Measurements from ENCODE around the gene IFFO2. TPM values are rescaled to one million over a fixed set of nuclear protein-coding genes. Genes with fewer than 3 reads are reported as not detected.
A peak's percentile ranks its signal among the peaks of the same experiment; 100 is the strongest.

IFFO2 gene
- total and polyA plus RNA-seq, 8 donors = 13.9 to 38.4 (median 24.3) TPM

- no peaks in the 10 kb centered on the region for H3K27me3 ChIP-seq
- no peak for ATAC-seq
- TF ChIP-seq CTCF (IDR thresholded peaks at IDR 0.05) = no peak
- FAIRE-seq = no peak
- intact Hi-C loops (cut with DNase I) = no loop called here
- H3K27ac ChIP-seq = peak overlapping the region in 3 of 4 donors; percentile 55 to 81 (median 79)
- no peaks in the 10 kb centered on the region for H3K9me3 ChIP-seq
- no peak overlapping the region for H3K4me3 ChIP-seq
- 76% methylated on average over 13 of the region's 13 CpGs for WGBS, 2 donors
- H3K4me1 ChIP-seq = peaks cover 28 to 38% (median 33%) of the 10 kb centered on the region in 3 donors
- H3K36me3 ChIP-seq = peaks cover 0 to 2% (median 0%) of the 10 kb centered on the region in 3 donors
- no peak for DNase-seq
These were observed 16.0 kb downstream of the IFFO2 start for GRCh38 chr1:18940303-18941020.

- intact Hi-C loops (cut with DNase I) = no loop called here
- H3K4me3 ChIP-seq = no peak overlapping the region
- H3K9me3 ChIP-seq = no peaks in the 10 kb centered on the region
- FAIRE-seq = no peak
- peak in 1 of 6 donors; percentile 36 for DNase-seq
- no peak for ATAC-seq
- no peak for TF ChIP-seq CTCF (IDR thresholded peaks at IDR 0.05)
- H3K27ac ChIP-seq = peak overlapping the region in 1 of 4 donors; percentile 28
- H3K27me3 ChIP-seq = no peaks in the 10 kb centered on the region
- peaks cover 0 to 2% (median 0%) of the 10 kb centered on the region in 3 donors for H3K36me3 ChIP-seq
- WGBS, 2 donors = 66 to 77% methylated on average over 7 of the region's 7 CpGs
- peaks cover 20 to 31% (median 25%) of the 10 kb centered on the region in 3 donors for H3K4me1 ChIP-seq
These were observed 16.8 kb downstream of the IFFO2 start for GRCh38 chr1:18939398-18940302.

- WGBS, 2 donors = 33 to 51% methylated on average over 2 of the region's 2 CpGs
- FAIRE-seq (no peak), DNase-seq (no peak), ATAC-seq (peak in 1 of 4 donors; percentile 2)
- no peaks in the 10 kb centered on the region for H3K27me3 ChIP-seq
- peak overlapping the region in 2 of 4 donors; percentile 1 to 28 for H3K27ac ChIP-seq
- TF ChIP-seq CTCF (IDR thresholded peaks at IDR 0.05) = no peak
- no peak overlapping the region for H3K4me3 ChIP-seq
- H3K4me1 ChIP-seq = peaks cover 20 to 30% (median 25%) of the 10 kb centered on the region in 3 donors
- H3K9me3 ChIP-seq = no peaks in the 10 kb centered on the region
- intact Hi-C loops (cut with DNase I) = no loop called here
- peaks cover 0 to 2% (median 0%) of the 10 kb centered on the region in 3 donors for H3K36me3 ChIP-seq
These were observed 17.8 kb downstream of the IFFO2 start for GRCh38 chr1:18938707-18939070.

GRCh38 chr1:18938008-18938706 is 18.3 kb downstream of the IFFO2 start:
- Histone ChIP-seq H3K4me1 (peaks cover 20 to 30% (median 25%) of the 10 kb centered on the region in 3 donors), H3K36me3 (no peaks in the 10 kb centered on the region), H3K9me3 (no peaks in the 10 kb centered on the region), H3K27ac (peak overlapping the region in 2 of 4 donors; percentile 1 to 28), H3K27me3 (no peaks in the 10 kb centered on the region), H3K4me3 (no peak overlapping the region)
- FAIRE-seq = no peak
- WGBS, 2 donors = 80 to 83% methylated on average over 14 of the region's 14 CpGs
- DNase-seq = peak in 1 of 6 donors; percentile 71
- intact Hi-C loops (cut with DNase I) = no loop called here
- TF ChIP-seq CTCF (IDR thresholded peaks at IDR 0.05) = no peak
- peak in 3 of 4 donors; percentile 8 to 23 (median 10) for ATAC-seq

Measured in pancreas (tissue), 10 donors.